HG03571 (cell line): ENCODE results near the gene CCDC33.

Experiments used
- ATAC-seq: cut with Tn5 transposase; IDR thresholded peaks from one replicate; pipeline ENCODE4 v1.9.1; 2021; ENCODE audit not compliant: unreplicated experiment

CCDC33 gene

GRCh38 chr15:74311734-74312444 is 75.8 kb downstream of the CCDC33 start:
- no peak for ATAC-seq

GRCh38 chr15:74312445-74313007 is 76.4 kb downstream of the CCDC33 start:
- no peak for ATAC-seq

- ATAC-seq = no peak
Measured at GRCh38 chr15:74313889-74314288, 77.8 kb downstream of the CCDC33 start.

GRCh38 chr15:74314795-74315438 is 78.8 kb downstream of the CCDC33 start:
- no peak for ATAC-seq

- peak; percentile 72 for ATAC-seq
Measured at GRCh38 chr15:74315626-74316025, 79.5 kb downstream of the CCDC33 start.

- ATAC-seq = no peak
Measured at GRCh38 chr15:74316141-74316540, 80.0 kb downstream of the CCDC33 start.

GRCh38 chr15:74317820-74318375 is 81.8 kb downstream of the CCDC33 start:
- no peak for ATAC-seq

GRCh38 chr15:74318376-74319137 is 82.4 kb downstream of the CCDC33 start:
- no peak for ATAC-seq

GRCh38 chr15:74319138-74319460 is 83.0 kb downstream of the CCDC33 start:
- no peak for ATAC-seq

GRCh38 chr15:74319596-74320351 is 83.6 kb downstream of the CCDC33 start:
- no peak for ATAC-seq

- no peak for ATAC-seq
Measured at GRCh38 chr15:74320352-74321247, 84.5 kb downstream of the CCDC33 start.

- ATAC-seq = no peak
Measured at GRCh38 chr15:74322558-74323180, 86.5 kb downstream of the CCDC33 start.

GRCh38 chr15:74324714-74325113 is 88.6 kb downstream of the CCDC33 start:
- ATAC-seq = no peak

GRCh38 chr15:74326746-74327145 is 90.6 kb downstream of the CCDC33 start:
- ATAC-seq = no peak

- ATAC-seq = no peak
Measured at GRCh38 chr15:74327756-74328155, 91.6 kb downstream of the CCDC33 start.

GRCh38 chr15:74328331-74329056 is 92.4 kb downstream of the CCDC33 start:
- ATAC-seq = no peak

- no peak for ATAC-seq
Measured at GRCh38 chr15:74330861-74331408, 94.8 kb downstream of the CCDC33 start.

- no peak for ATAC-seq
Measured at GRCh38 chr15:74332011-74332410, 95.9 kb downstream of the CCDC33 start.
